ENCODE measurements around the gene RASGRP2. TPM values are rescaled to one million over a fixed set of nuclear protein-coding genes. Genes with fewer than 3 reads are reported as not detected.
A peak's percentile ranks its signal among the peaks of the same experiment; 100 is the strongest.

The RASGRP2 gene
- total and polyA plus RNA-seq, 2 experiments from 2014 or later: 30.1 to 50.4 TPM

- no peak for TF ChIP-seq ZNF462 (CRISPR knock-in tag; IDR thresholded peaks at IDR 0.05)
These were observed 724 bp upstream of the RASGRP2 start (continued) for GRCh38 chr11:64744544-64745188.

DNA sequence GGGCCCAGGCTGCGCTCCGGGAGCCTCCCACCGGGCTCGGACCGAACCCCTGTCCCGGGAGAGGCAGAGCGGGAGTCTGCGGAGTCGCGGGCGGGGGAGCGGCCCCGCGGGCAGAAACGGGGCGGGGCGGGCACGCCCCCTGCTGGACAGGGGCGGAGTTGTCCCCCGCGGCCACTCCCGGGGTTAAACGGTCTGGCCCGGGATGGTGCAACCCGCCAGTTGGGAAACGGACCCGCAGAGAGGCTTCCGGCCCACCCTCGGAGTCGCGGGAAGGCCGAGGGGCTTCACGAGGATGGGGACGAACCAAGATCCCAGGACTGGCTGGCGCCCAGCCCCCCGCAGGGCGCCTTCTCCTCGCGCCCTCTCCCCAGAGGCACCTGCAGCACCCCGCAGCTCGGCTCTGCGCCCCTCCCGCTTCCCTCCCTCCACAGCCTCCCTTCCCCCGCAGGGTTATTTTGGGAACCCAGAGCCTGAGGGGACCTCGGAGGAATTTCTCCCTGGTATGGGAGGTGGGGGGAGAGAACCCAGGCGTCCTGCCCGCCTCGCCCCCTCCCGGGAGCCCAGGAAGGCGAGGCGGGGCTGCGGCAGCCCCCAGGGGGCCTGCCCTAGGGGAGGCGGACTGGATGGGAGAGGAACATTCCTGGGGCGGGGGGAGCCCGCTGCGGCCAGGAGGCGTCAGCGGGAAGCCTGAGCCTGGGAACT, 902 bp downstream of the RASGRP2 start:
- Histone ChIP-seq H3K27ac (ENCODE audit: low read depth) (no peak overlapping the region), H3K79me2 (replicated peaks; ENCODE audit: insufficient read depth) (no peaks in the 10 kb centered on the region), H3K4me3 (peak overlapping the region; percentile 84), H3K9me2 (ENCODE audit: insufficient read depth) (no peaks in the 10 kb centered on the region), H3K4me2 (peak overlapping the region; percentile 92), H4K20me1 (replicated peaks; ENCODE audit: insufficient read depth) (no peaks in the 10 kb centered on the region), H3K4me1 (ENCODE audit: insufficient read depth) (peaks cover 37% of the 10 kb centered on the region), H3K27me3 (ENCODE audit: insufficient read depth) (peaks cover 34% of the 10 kb centered on the region), H3F3A (replicated peaks; ENCODE audit: low read depth) (peaks cover 18% of the 10 kb centered on the region), H2AFZ (peak overlapping the region; percentile 43), H3K36me3 (ENCODE audit: insufficient read depth) (no peaks in the 10 kb centered on the region)
- TF ChIP-seq CTCF (conservative IDR thresholded peaks at IDR 0.05; ENCODE audit: low read depth in 2 of 2) (peak; percentile 58 to 66), CREB1 (CRISPR knock-in tag; IDR thresholded peaks at IDR 0.05; ENCODE audit: low read depth) (no peak), NANOG (IDR thresholded peaks at IDR 0.05; ENCODE audit: borderline replicate concordance) (no peak), POLR2AphosphoS5 (IDR thresholded peaks at IDR 0.05; ENCODE audit: low read depth) (peak; percentile 61)
- no peak overlapping the region for H3K27ac Mint-ChIP-seq
- ATAC-seq (peak; percentile 20), DNase-seq (ENCODE audit: low spot score) (peak; percentile 70)
- H3K4me1 Mint-ChIP-seq: peaks cover 37% of the 10 kb centered on the region
- peaks cover 23% of the 10 kb centered on the region for H3K36me3 Mint-ChIP-seq (ENCODE audit: low read depth)
- peak overlapping the region; percentile 14; the same call in 1 of the 3 replicates for H3K4me3 Mint-ChIP-seq
- no peaks in the 10 kb centered on the region; the same call in 2 of the 3 replicates for H3K9me3 Mint-ChIP-seq
- H3K27me3 Mint-ChIP-seq (ENCODE audit: insufficient read depth, low read depth, poor library complexity): peaks cover 39% of the 10 kb centered on the region

Data from GM23338 (cell line).